IMR-90 (cell line): ENCODE data around the gene PDLIM5. TPM values are rescaled to one million over a fixed set of nuclear protein-coding genes. Genes with fewer than 3 reads are reported as not detected.

ENCODE experiments used
- ATAC-seq: fragments of 200-7000 bp; cut with Tn5 transposase; 2 replicates; pipeline ENCODE4 v1.9.1; 2020; ENCODE audit warnings: low read depth, mild to moderate bottlenecking, moderate library complexity
- BruUV-seq: library from RNA; stranded (reverse); fragments of 400-500 nt; replicated peaks from 2 replicates; lab custom pipeline; 2021; lab: Mats Ljungman, UMichigan
- CTCF ChIA-PET: fragments of 300-600 bp; formaldehyde crosslinking; extraction: SDS; loops from one replicate; lab custom pipeline; 2021; ENCODE audit warnings: antibody characterized with exemption; lab: Yijun Ruan, JAX
- POLR2A ChIA-PET: fragments of 300-600 bp; sonication (Branson Sonifier 250); formaldehyde crosslinking; loops from one replicate; lab custom pipeline; 2022; ENCODE audit warnings: antibody characterized with exemption; ENCODE audit not compliant: unreplicated experiment; lab: Charles Lee
- DNase-seq: peaks from one replicate; pipeline ENCODE4 v3.0.0; 2013
- H2AFZ ChIP-seq: replicated peaks from 2 replicates; pipeline ENCODE3; 2013; ENCODE audit warnings: low read length, mild to moderate bottlenecking; ENCODE audit not compliant: poor library complexity
- H2AK5ac ChIP-seq: 2 replicates; pipeline ENCODE4 v1.6.1; 2013; ENCODE audit warnings: low read depth, low read length, inconsistent platforms
- H2AK9ac ChIP-seq: replicated peaks from 2 replicates; pipeline ENCODE3; 2013; ENCODE audit warnings: mild to moderate bottlenecking, low read depth, low read length, moderate library complexity; ENCODE audit not compliant: poor library complexity
- H2BK120ac ChIP-seq: 2 replicates; pipeline ENCODE4 v1.6.1; 2013; ENCODE audit warnings: low read depth, low read length, inconsistent platforms
- H2BK15ac ChIP-seq: 3 replicates; pipeline ENCODE4 v1.6.1; 2013; ENCODE audit warnings: low read depth, low read length, inconsistent platforms
- H2BK20ac ChIP-seq: 2 replicates; pipeline ENCODE4 v1.6.1; 2013; ENCODE audit warnings: low read depth, mild to moderate bottlenecking, inconsistent platforms, low read length, moderate library complexity
- H2BK5ac ChIP-seq: 2 replicates; pipeline ENCODE4 v1.6.1; 2013; ENCODE audit warnings: mild to moderate bottlenecking, low read depth, low read length, inconsistent platforms; ENCODE audit not compliant: poor library complexity, severe bottlenecking
- H3K14ac ChIP-seq: replicated peaks from 2 replicates; pipeline ENCODE4 v1.6.1; 2013; ENCODE audit warnings: low read depth, low read length, inconsistent platforms
- H3K18ac ChIP-seq: 2 replicates; pipeline ENCODE4 v1.6.1; 2013; ENCODE audit warnings: low read depth, low read length, control low read depth
- H3K23ac ChIP-seq: 2 replicates; pipeline ENCODE4 v1.6.1; 2013; ENCODE audit warnings: low read depth, low read length, inconsistent platforms
- H3K27ac ChIP-seq: 2 replicates; pipeline ENCODE4 v1.5.1; 2013; ENCODE audit warnings: mild to moderate bottlenecking, control low read depth, low read length; ENCODE audit not compliant: insufficient read depth
- H3K27me3 ChIP-seq: 2 replicates; pipeline ENCODE4 v1.6.1; 2013; ENCODE audit warnings: low read length; ENCODE audit not compliant: control insufficient read depth, insufficient read depth
- H3K36me3 ChIP-seq: 2 replicates; pipeline ENCODE4 v1.6.1; 2013; ENCODE audit warnings: low read length, mixed read lengths; ENCODE audit not compliant: control insufficient read depth, insufficient read depth
- H3K4ac ChIP-seq: 2 replicates; pipeline ENCODE4 v1.6.1; 2013; ENCODE audit warnings: low read depth, low read length, inconsistent platforms
- H3K4me1 ChIP-seq: 2 replicates; pipeline ENCODE4 v1.6.1; 2013; ENCODE audit warnings: low read length, mixed read lengths; ENCODE audit not compliant: control insufficient read depth, insufficient read depth
- H3K4me2 ChIP-seq: 2 replicates; pipeline ENCODE4 v1.6.1; 2013; ENCODE audit warnings: low read depth, mild to moderate bottlenecking, control low read depth, low read length, moderate library complexity
- H3K4me3 ChIP-seq: 2 replicates; pipeline ENCODE4 v1.5.1; 2013; ENCODE audit warnings: low read depth, mild to moderate bottlenecking, control low read depth, low read length, moderate library complexity; ENCODE audit not compliant: insufficient read depth
- H3K56ac ChIP-seq: 2 replicates; pipeline ENCODE4 v1.6.1; 2013; ENCODE audit warnings: low read length, inconsistent platforms; ENCODE audit not compliant: insufficient read depth; ENCODE audit errors: extremely low read depth
- H3K79me1 ChIP-seq, 2 experiments: 2 replicates each; pipeline ENCODE4 v1.6.1; 2013; ENCODE audit warnings: low read length in 2 of 2, inconsistent platforms in 1 of 2, low read depth in 1 of 2
- H3K9ac ChIP-seq: 2 replicates; pipeline ENCODE4 v1.6.1; 2013; ENCODE audit warnings: low read depth, low read length, control low read depth
- H3K9me1 ChIP-seq: 2 replicates; pipeline ENCODE4 v1.6.1; 2013; ENCODE audit warnings: low read length, inconsistent platforms; ENCODE audit not compliant: insufficient read depth
- H3K9me3 ChIP-seq: 2 replicates; pipeline ENCODE4 v1.6.1; 2013; ENCODE audit warnings: low read length; ENCODE audit not compliant: control insufficient read depth, insufficient read depth
- H4K20me1 ChIP-seq: 2 replicates; pipeline ENCODE4 v1.6.1; 2013; ENCODE audit warnings: low read length, inconsistent platforms; ENCODE audit not compliant: insufficient read depth
- H4K5ac ChIP-seq: 2 replicates; pipeline ENCODE4 v1.6.1; 2013; ENCODE audit warnings: mild to moderate bottlenecking, low read depth, low read length, control low read depth
- H4K8ac ChIP-seq, 2 experiments: 2 replicates each; pipeline ENCODE4 v1.6.1; 2013; ENCODE audit warnings: low read depth in 2 of 2, low read length in 2 of 2, control low read depth in 1 of 2, inconsistent platforms in 1 of 2
- H4K91ac ChIP-seq: 2 replicates; pipeline ENCODE4 v1.6.1; 2013; ENCODE audit warnings: low read depth, low read length, inconsistent platforms; ENCODE audit not compliant: insufficient read depth
- CHD1 ChIP-seq: IDR thresholded peaks from 2 replicates; pipeline ENCODE4 v1.6.1; 2012; ENCODE audit warnings: low read depth, low read length, improper control_type of control experiment
- RFX5 ChIP-seq: IDR thresholded peaks from 2 replicates; pipeline ENCODE4 v1.8.0; 2012; ENCODE audit warnings: low read depth, mild to moderate bottlenecking, low read length, moderate library complexity
- WGBS, 2 experiments: methylation state at CpG; one replicate each; pipeline versions ENCODE4 v1.1.5 to v1.1.7; 2013; ENCODE audit warnings: missing lambda C conversion rate in 2 of 2; ENCODE audit not compliant: insufficient read length in 1 of 2; ENCODE audit errors: extremely low coverage in 2 of 2; 5-methylcytosine and 5-hydroxymethylcytosine counted together
- dilution Hi-C: fragments of 300-500 bp; cut with HindIII; formaldehyde crosslinking; loops from one replicate; pipeline ENCODE4 v1.14.3; 2018; ENCODE audit warnings: low sequenced_read_pairs; ENCODE audit not compliant: unreplicated experiment
- in situ Hi-C: fragments of 300-500 bp; cut with MboI; formaldehyde crosslinking; loops from 3 replicates; pipeline ENCODE4 v1.14.3; 2019; ENCODE audit warnings: low sequenced_read_pairs, inconsistent platforms, mixed read lengths
- intact Hi-C: fragments of 100-400 bp; cut with micrococcal nuclease; formaldehyde crosslinking; loops from 2 replicates; pipeline ENCODE4 v1.10.0; 2022
- polyA plus RNA-seq, 3 experiments: library from polyadenylated mRNA; depleted of rRNA; stranded (reverse); fragments of >200 nt; gene quantifications; 2 replicates each; pipeline ENCODE4 v1.2.3, GENCODE V29; 2012; ENCODE audit warnings: low replicate concordance in 1 of 3
- total RNA-seq: library from RNA; depleted of rRNA; stranded (reverse); fragments of >200 nt; gene quantifications from 2 replicates; pipeline ENCODE4 v1.2.3, GENCODE V29; 2012

Gene PDLIM5
- total and polyA plus RNA-seq, 2 of the 4 experiments (the other 2 are of a cell fraction), result 96.5 to 188 TPM

DNA sequence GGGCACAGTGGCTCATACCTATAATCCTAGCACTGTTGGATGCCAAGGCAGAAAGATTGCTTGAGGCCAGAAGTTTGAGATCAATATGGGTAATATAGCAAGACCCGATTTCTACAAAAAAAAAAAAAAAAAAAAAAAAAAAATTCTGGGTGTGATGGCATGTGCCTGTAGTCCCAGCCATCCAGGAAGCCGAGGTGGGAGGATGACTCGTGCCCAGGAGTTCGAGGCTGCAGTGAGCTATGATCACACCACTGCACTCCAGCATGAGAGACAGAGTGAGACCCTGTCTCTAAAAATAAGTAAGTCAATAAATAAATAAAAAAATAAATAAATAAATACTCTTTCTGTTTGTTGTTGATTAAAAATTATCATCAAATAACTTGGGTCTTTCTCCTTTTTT is 243.6 kb downstream of the PDLIM5 start:
- Histone ChIP-seq H3K27me3 (no peaks in the 10 kb centered on the region), H2BK15ac (no peak overlapping the region), H2BK5ac (no peak overlapping the region), H4K8ac (no peak overlapping the region), H2BK20ac (no peak overlapping the region), H3K4me3 (no peak overlapping the region), H3K56ac (no peak overlapping the region), H3K4me2 (no peak overlapping the region), H3K9ac (no peak overlapping the region), H3K4ac (no peak overlapping the region), H2AK9ac (no peak overlapping the region), H3K36me3 (no peaks in the 10 kb centered on the region), H4K5ac (no peak overlapping the region), H3K79me1 (no peaks in the 10 kb centered on the region), H2AK5ac (no peak overlapping the region), H3K9me3 (no peaks in the 10 kb centered on the region), H3K23ac (no peak overlapping the region), H2AFZ (no peak overlapping the region), H4K20me1 (no peaks in the 10 kb centered on the region), H3K9me1 (0 out of 2 replicates have a peak, but pooled peaks cover 4% of the 10 kb centered on the region), H3K14ac (no peak overlapping the region), H3K27ac (no peak overlapping the region), H4K91ac (no peak overlapping the region), H2BK120ac (no peak overlapping the region), H3K4me1 (0 out of 2 replicates have a peak, but pooled peaks cover 2% of the 10 kb centered on the region), H3K18ac (no peak overlapping the region)
- no CpG with 5 or more reads among the region's 4 CpGs for WGBS, 2 experiments
- intact Hi-C loops (no loop called here), dilution Hi-C loops (no loop called here), in situ Hi-C loops (no loop called here)
- ATAC-seq (no peak), DNase-seq (peak; percentile 21)
- no peak for TF ChIP-seq CHD1
- no peak for TF ChIP-seq RFX5
- CTCF ChIA-PET, result interaction anchor here (0.7 kb wide), 1 partner anchor 72 kb away, joined by 3 read pairs; no protein-coding TSS in a partner anchor
- POLR2A ChIA-PET, result no interaction called here
- no TSS peak for BruUV-seq
